Right lobe of liver (tissue), 6 donors: ENCODE results near the gene TM9SF3. TPM values are rescaled to one million over a fixed set of nuclear protein-coding genes. Genes with fewer than 3 reads are reported as not detected.
A peak's percentile ranks its signal among the peaks of the same experiment; 100 is the strongest.

Experiments used
- ATAC-seq, 4 donors: fragments of 200-7000 bp; cut with Tn5 transposase; one replicate each; pipeline ENCODE4 v1.9.1; 2020; ENCODE audit warnings: mild to moderate bottlenecking in 4 of 4, moderate library complexity in 4 of 4
- DNase-seq, 3 donors: peaks; one replicate each; pipeline ENCODE4 v3.0.0-alpha.2; 2020
- H3K27ac ChIP-seq, 3 donors: fragments of 200-600 bp; one replicate each; pipeline ENCODE4 v1.8.0; 2022
- H3K27me3 ChIP-seq, 2 donors: fragments of 200-600 bp; one replicate each; pipeline ENCODE4 v1.8.0; 2022
- H3K36me3 ChIP-seq, 4 donors: fragments of 200-600 bp; sonication (generic) in 1 of 4; one replicate each; pipeline versions ENCODE4 v1.5.1 to v1.8.0; 2017 to 2022; ENCODE audit warnings: control low read depth in 1 of 4
- H3K4me1 ChIP-seq, 4 donors: fragments of 200-600 bp; sonication (generic) in 1 of 4; one replicate each; pipeline versions ENCODE4 v1.5.1 to v1.8.0; 2017 to 2022; ENCODE audit warnings: control low read depth in 1 of 4
- H3K4me3 ChIP-seq, 3 donors: fragments of 200-600 bp; one replicate each; pipeline ENCODE4 v1.8.0; 2022
- H3K9me3 ChIP-seq, 4 donors: fragments of 200-600 bp; sonication (generic) in 1 of 4; one replicate each; pipeline versions ENCODE4 v1.5.1 to v1.8.0; 2017 to 2022; ENCODE audit warnings: control low read depth in 1 of 4
- CTCF ChIP-seq, 4 donors: fragments of 200-600 bp in 3 of 4; fragments of 450-650 bp in 1 of 4; IDR thresholded peaks; one replicate each; pipeline versions ENCODE4 v1.5.1 to v1.8.0; 2016 to 2022; ENCODE audit warnings: antibody characterized with exemption in 4 of 4, mild to moderate bottlenecking in 2 of 4
- POLR2A ChIP-seq: fragments of 450-650 bp; IDR thresholded peaks from one replicate; pipeline ENCODE4 v1.6.1; 2017; ENCODE audit warnings: antibody characterized with exemption, mild to moderate bottlenecking
- WGBS: methylation state at CpG from one replicate; pipeline ENCODE4 v1.1.6; 2018; ENCODE audit warnings: low coverage, low lambda C conversion rate; ENCODE audit not compliant: insufficient coverage; ENCODE audit errors: missing lambda C conversion rate; 5-methylcytosine and 5-hydroxymethylcytosine counted together
- intact Hi-C, 2 donors: fragments of 100-400 bp; cut with DNase I; formaldehyde crosslinking; loops; one replicate each; pipeline versions ENCODE4 v1.11.2 to v1.14.1; 2022
- total RNA-seq, 6 experiments: library from RNA; depleted of rRNA in 2 of 6; stranded (reverse); fragments of >200 nt in 2 of 6; fragmentation: NEBNext Ultra II Directional in 3 of 6; extraction: Animal tissue kit (Norgen Biotek cat#: 25700) in 3 of 6; gene quantifications; one replicate each; pipeline versions ENCODE4 v1.1.0 to v1.2.4, GENCODE V29; 2016 to 2023
- donor health status: DM: no; HTN: yes; CAD: no.
- donor health status: DM: no; HTN: no; CAD: no.
- donor health status: DM: no; HTN: no; CAD: no.
- donor health status: DM: no; HTN: yes; CAD: no.
- donor health status: DM: no; HTN: yes; CAD: no.

Gene TM9SF3
- total RNA-seq, 6 experiments from 2014 or later: 45.0 to 96.6 (median 71.8) TPM

DNA sequence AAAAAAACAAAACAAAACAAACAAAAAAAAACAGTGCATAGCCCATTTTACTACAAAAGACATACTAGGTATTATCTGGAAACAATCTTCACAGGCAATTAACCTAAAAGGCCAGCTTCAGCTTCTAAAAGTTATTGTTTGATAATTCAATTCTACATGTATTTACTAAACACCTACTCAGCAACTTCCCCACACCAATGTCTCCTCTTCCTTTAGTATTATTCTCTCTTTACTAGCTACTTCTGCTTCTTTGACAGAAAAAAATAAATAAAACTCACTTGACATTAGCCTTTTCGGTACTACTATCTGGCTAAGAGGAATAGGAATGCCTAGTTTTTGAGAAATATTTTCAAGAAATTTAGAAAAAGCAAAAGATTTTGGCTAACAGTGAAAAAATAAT lies 2.8 kb downstream of the TM9SF3 start:
- intact Hi-C loops: no loop called here
- ATAC-seq (no peak), DNase-seq (no peak)
- H3K27ac ChIP-seq: no peak overlapping the region
- no peak overlapping the region for H3K4me3 ChIP-seq
- 65% methylated on average over 1 of the region's 1 CpG for WGBS
- TF ChIP-seq CTCF (IDR thresholded peaks at IDR 0.05) (no peak), POLR2A (no peak)
- H3K9me3 ChIP-seq: no peaks in the 10 kb centered on the region
- peaks cover 0 to 43% (median 19%) of the 10 kb centered on the region in 4 donors for H3K4me1 ChIP-seq
- H3K27me3 ChIP-seq: no peaks in the 10 kb centered on the region
- no peaks in the 10 kb centered on the region for H3K36me3 ChIP-seq

DNA sequence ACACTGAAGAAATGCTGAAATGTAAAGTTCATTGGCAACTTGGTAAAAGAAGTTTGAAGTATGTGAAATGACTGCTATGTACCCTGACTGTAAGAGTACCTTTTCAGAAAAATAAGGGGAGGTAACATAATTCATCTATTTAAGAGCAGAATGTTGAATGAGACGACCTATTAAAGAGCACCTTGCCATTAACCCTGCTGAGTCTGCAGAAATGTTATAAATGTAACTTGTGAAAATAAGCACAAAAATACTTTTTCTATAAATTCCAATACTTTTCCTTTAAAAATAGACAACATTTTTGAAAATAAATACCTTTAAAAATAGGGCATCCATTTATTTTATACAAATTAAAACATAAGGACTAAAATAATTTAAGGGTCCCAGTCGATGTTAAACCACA lies 7.7 kb downstream of the TM9SF3 start:
- Histone ChIP-seq H3K4me1 (peaks cover 0 to 19% (median 8%) of the 10 kb centered on the region in 4 donors), H3K27ac (no peak overlapping the region), H3K4me3 (no peak overlapping the region), H3K36me3 (peaks cover 0 to 6% (median 3%) of the 10 kb centered on the region in 4 donors), H3K27me3 (no peaks in the 10 kb centered on the region), H3K9me3 (no peaks in the 10 kb centered on the region)
- 80% methylated on average over 2 of the region's 2 CpGs for WGBS
- ATAC-seq (no peak), DNase-seq (no peak)
- intact Hi-C loops: no loop called here
- TF ChIP-seq POLR2A (no peak), CTCF (IDR thresholded peaks at IDR 0.05) (no peak)

DNA sequence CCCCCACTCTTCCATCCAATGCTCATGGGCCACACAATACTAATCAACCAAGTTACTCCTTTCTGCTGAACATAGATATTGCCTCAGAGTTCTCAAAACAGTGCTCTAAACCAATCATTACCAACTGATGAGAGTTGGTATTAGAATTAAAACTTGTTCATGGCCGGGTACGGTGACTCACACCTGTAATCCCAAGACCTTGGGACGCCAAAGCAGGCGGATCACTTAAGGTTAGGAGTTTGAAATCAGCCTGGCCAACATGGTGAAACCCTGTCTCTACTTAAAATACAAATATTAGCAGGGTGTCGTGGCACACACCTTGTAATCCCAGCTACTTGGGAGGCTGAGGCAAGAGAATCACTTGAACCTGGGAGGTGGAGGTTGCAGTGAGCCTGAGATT lies 8.2 kb downstream of the TM9SF3 start:
- Histone ChIP-seq H3K4me1 (peaks cover 0 to 14% (median 8%) of the 10 kb centered on the region in 4 donors), H3K36me3 (peaks cover 0 to 6% (median 3%) of the 10 kb centered on the region in 4 donors), H3K27me3 (no peaks in the 10 kb centered on the region), H3K4me3 (no peak overlapping the region), H3K27ac (no peak overlapping the region), H3K9me3 (no peaks in the 10 kb centered on the region)
- intact Hi-C loops: no loop called here
- WGBS: 94% methylated on average over 5 of the region's 5 CpGs
- DNase-seq: no peak
- TF ChIP-seq POLR2A (no peak), CTCF (IDR thresholded peaks at IDR 0.05) (no peak)
- ATAC-seq: no peak

- WGBS: 84% methylated on average over 4 of the region's 4 CpGs
- no peak overlapping the region for H3K27ac ChIP-seq
- H3K4me1 ChIP-seq: peaks cover 0 to 10% (median 7%) of the 10 kb centered on the region in 4 donors
- no peak overlapping the region for H3K4me3 ChIP-seq
- DNase-seq: no peak
- TF ChIP-seq CTCF (IDR thresholded peaks at IDR 0.05): no peak
- TF ChIP-seq POLR2A: no peak
- peaks cover 0 to 6% (median 3%) of the 10 kb centered on the region in 4 donors for H3K36me3 ChIP-seq
- no peak for ATAC-seq
- H3K27me3 ChIP-seq: no peaks in the 10 kb centered on the region
- intact Hi-C loops: no loop called here
- no peaks in the 10 kb centered on the region for H3K9me3 ChIP-seq
These were observed 8.8 kb downstream of the TM9SF3 start for GRCh38 chr10:96578022-96578421.

- no peak overlapping the region for H3K27ac ChIP-seq
- no peaks in the 10 kb centered on the region for H3K9me3 ChIP-seq
- ATAC-seq (peak in 1 of 4 donors; percentile 93), DNase-seq (no peak)
- no peak for TF ChIP-seq POLR2A
- peaks cover 0 to 6% (median 5%) of the 10 kb centered on the region in 4 donors for H3K4me1 ChIP-seq
- H3K27me3 ChIP-seq: no peaks in the 10 kb centered on the region
- H3K36me3 ChIP-seq: peaks cover 0 to 6% (median 3%) of the 10 kb centered on the region in 4 donors
- 75% methylated on average over 1 of the region's 1 CpG for WGBS
- no peak overlapping the region for H3K4me3 ChIP-seq
- intact Hi-C loops: no loop called here
These were observed 9.7 kb downstream of the TM9SF3 start for GRCh38 chr10:96577069-96577468.
